ENCODE measurements around the gene TNNC2. TPM values are rescaled to one million over a fixed set of nuclear protein-coding genes. Genes with fewer than 3 reads are reported as not detected.
"Not testable (repeated sequence)": the region's sequence is repeated elsewhere in the genome, so short reads cannot be mapped to it uniquely, and the experiment has no call there.

TNNC2 gene
- total RNA-seq, 2 donors from 2014 or later, result 0.37 TPM; not detected in 1

- H3K4me3 Mint-ChIP-seq, result no peak overlapping the region
- peaks cover 22% of the 10 kb centered on the region for H3K36me3 Mint-ChIP-seq (ENCODE audit: low read depth)
- H3K4me1 Mint-ChIP-seq, result peaks cover 6% of the 10 kb centered on the region
- peaks cover 16% of the 10 kb centered on the region for H3K27me3 Mint-ChIP-seq
- H3K27ac Mint-ChIP-seq, result no peak overlapping the region
- no peaks in the 10 kb centered on the region for H3K9me3 Mint-ChIP-seq
- ATAC-seq (replicated peaks), result no peak
These were observed 7.6 kb downstream of the TNNC2 start for GRCh38 chr20:45819466-45819865.

GRCh38 chr20:45818239-45818638 lies 8.9 kb downstream of the TNNC2 start:
- peaks cover 6% of the 10 kb centered on the region for H3K27me3 Mint-ChIP-seq
- no peak overlapping the region for H3K4me3 Mint-ChIP-seq
- no peaks in the 10 kb centered on the region for H3K4me1 Mint-ChIP-seq
- H3K27ac Mint-ChIP-seq, result no peak overlapping the region
- H3K9me3 Mint-ChIP-seq, result no peaks in the 10 kb centered on the region
- H3K36me3 Mint-ChIP-seq (ENCODE audit: low read depth), result peaks cover 35% of the 10 kb centered on the region
- ATAC-seq (replicated peaks), result no peak

- peak overlapping the region; percentile 52 for H3K27ac Mint-ChIP-seq
- no peak overlapping the region for H3K4me3 Mint-ChIP-seq
- H3K36me3 Mint-ChIP-seq (ENCODE audit: low read depth), result peaks cover 41% of the 10 kb centered on the region
- H3K9me3 Mint-ChIP-seq, result no peaks in the 10 kb centered on the region
- no peak for ATAC-seq (replicated peaks)
- peaks cover 6% of the 10 kb centered on the region for H3K27me3 Mint-ChIP-seq
- no peaks in the 10 kb centered on the region for H3K4me1 Mint-ChIP-seq
These were observed 9.5 kb downstream of the TNNC2 start for GRCh38 chr20:45817376-45818194.

- Mint-ChIP-seq H3K27me3 (peaks cover 1% of the 10 kb centered on the region), H3K36me3 (ENCODE audit: low read depth) (peaks cover 47% of the 10 kb centered on the region), H3K9me3 (no peaks in the 10 kb centered on the region), H3K27ac (no peak overlapping the region), H3K4me3 (no peak overlapping the region), H3K4me1 (no peaks in the 10 kb centered on the region)
- ATAC-seq (replicated peaks), result no peak
These were observed 10.2 kb downstream of the TNNC2 start for GRCh38 chr20:45816951-45817350.

GRCh38 chr20:45814314-45814713 lies 12.8 kb downstream of the TNNC2 start:
- peaks cover 74% of the 10 kb centered on the region for H3K36me3 Mint-ChIP-seq (ENCODE audit: low read depth)

GRCh38 chr20:45813489-45813888 lies 13.6 kb downstream of the TNNC2 start:
- no peaks in the 10 kb centered on the region for H3K9me3 Mint-ChIP-seq
- H3K27ac Mint-ChIP-seq, result peak overlapping the region; percentile 92
- no peaks in the 10 kb centered on the region for H3K27me3 Mint-ChIP-seq
- H3K36me3 Mint-ChIP-seq (ENCODE audit: low read depth), result peaks cover 82% of the 10 kb centered on the region
- no peaks in the 10 kb centered on the region for H3K4me1 Mint-ChIP-seq
- H3K4me3 Mint-ChIP-seq, result peak overlapping the region; percentile 94
- ATAC-seq (replicated peaks), result no peak

More at GRCh38 chr20:45814314-45814713, 12.8 kb downstream of the TNNC2 start:
- Mint-ChIP-seq H3K4me3 (no peak overlapping the region), H3K9me3 (no peaks in the 10 kb centered on the region), H3K4me1 (no peaks in the 10 kb centered on the region), H3K27me3 (no peaks in the 10 kb centered on the region), H3K27ac (no peak overlapping the region)
- ATAC-seq (replicated peaks), result no peak

- no peak for ATAC-seq (replicated peaks)
- peaks cover 87% of the 10 kb centered on the region for H3K36me3 Mint-ChIP-seq (ENCODE audit: low read depth)
- no peaks in the 10 kb centered on the region for H3K4me1 Mint-ChIP-seq
- no peaks in the 10 kb centered on the region for H3K9me3 Mint-ChIP-seq
- H3K4me3 Mint-ChIP-seq, result peak overlapping the region; percentile 94
- H3K27ac Mint-ChIP-seq, result peak overlapping the region; percentile 92
- no peaks in the 10 kb centered on the region for H3K27me3 Mint-ChIP-seq
These were observed 14.1 kb downstream of the TNNC2 start for GRCh38 chr20:45813006-45813340.

GRCh38 chr20:45812157-45813005 lies 14.7 kb downstream of the TNNC2 start, which contains the start of gene UBE2C:
Gene UBE2C (plus strand): TSS chr20:45812644. CDS start chr20:45812696, 52 bp downstream.
- peak; percentile 100 for ATAC-seq (replicated peaks)
- no peaks in the 10 kb centered on the region for H3K27me3 Mint-ChIP-seq
- H3K9me3 Mint-ChIP-seq, result no peaks in the 10 kb centered on the region
- H3K27ac Mint-ChIP-seq, result peak within 1 kb of the TSS; percentile 92
- peaks cover 93% of the 10 kb centered on the region for H3K36me3 Mint-ChIP-seq (ENCODE audit: low read depth)
- no peaks in the 10 kb centered on the region for H3K4me1 Mint-ChIP-seq
- H3K4me3 Mint-ChIP-seq, result peak within 1 kb of the TSS; percentile 94

- H3K4me3 Mint-ChIP-seq, result no peak overlapping the region
- peak overlapping the region; percentile 13 for H3K27ac Mint-ChIP-seq
- no peak for ATAC-seq (replicated peaks)
- H3K27me3 Mint-ChIP-seq, result no peaks in the 10 kb centered on the region
- H3K4me1 Mint-ChIP-seq, result no peaks in the 10 kb centered on the region
- no peaks in the 10 kb centered on the region for H3K9me3 Mint-ChIP-seq
- H3K36me3 Mint-ChIP-seq (ENCODE audit: low read depth), result peaks cover 97% of the 10 kb centered on the region
These were observed 16.7 kb downstream of the TNNC2 start for GRCh38 chr20:45810191-45810970.

- ATAC-seq (replicated peaks), result no peak
- Mint-ChIP-seq H3K36me3 (ENCODE audit: low read depth) (peaks cover 70% of the 10 kb centered on the region), H3K9me3 (no peaks in the 10 kb centered on the region), H3K27ac (no peak overlapping the region), H3K4me3 (no peak overlapping the region), H3K27me3 (no peaks in the 10 kb centered on the region), H3K4me1 (peaks cover 8% of the 10 kb centered on the region)
These were observed 25.3 kb downstream of the TNNC2 start for GRCh38 chr20:45801851-45802250.

- ATAC-seq (replicated peaks), result peak; percentile 97
- H3K36me3 Mint-ChIP-seq (ENCODE audit: low read depth), result peaks cover 70% of the 10 kb centered on the region
These were observed 28.0 kb downstream of the TNNC2 start for GRCh38 chr20:45798935-45799642.

GRCh38 chr20:45797955-45798354 lies 29.2 kb downstream of the TNNC2 start:
- H3K27me3 Mint-ChIP-seq; ATAC-seq (replicated peaks); H3K27ac Mint-ChIP-seq; H3K4me3 Mint-ChIP-seq; H3K9me3 Mint-ChIP-seq: not testable (repeated sequence)
- peaks cover 12% of the 10 kb centered on the region for H3K4me1 Mint-ChIP-seq
- peaks cover 65% of the 10 kb centered on the region for H3K36me3 Mint-ChIP-seq (ENCODE audit: low read depth)

More at GRCh38 chr20:45798935-45799642, 28.0 kb downstream of the TNNC2 start:
- H3K27me3 Mint-ChIP-seq, result no peaks in the 10 kb centered on the region
- peak overlapping the region; percentile 78 for H3K27ac Mint-ChIP-seq
- peak overlapping the region; percentile 5 for H3K4me3 Mint-ChIP-seq
- peaks cover 12% of the 10 kb centered on the region for H3K4me1 Mint-ChIP-seq
- H3K9me3 Mint-ChIP-seq, result no peaks in the 10 kb centered on the region

GRCh38 chr20:45797510-45797909 lies 29.6 kb downstream of the TNNC2 start:
- not testable (repeated sequence) for H3K27me3 Mint-ChIP-seq; H3K9me3 Mint-ChIP-seq; H3K4me3 Mint-ChIP-seq; ATAC-seq (replicated peaks)
- Mint-ChIP-seq H3K4me1 (peaks cover 17% of the 10 kb centered on the region), H3K27ac (peak overlapping the region; percentile 29), H3K36me3 (ENCODE audit: low read depth) (peaks cover 65% of the 10 kb centered on the region)
